Measurements from ENCODE around the gene CS.

DNA sequence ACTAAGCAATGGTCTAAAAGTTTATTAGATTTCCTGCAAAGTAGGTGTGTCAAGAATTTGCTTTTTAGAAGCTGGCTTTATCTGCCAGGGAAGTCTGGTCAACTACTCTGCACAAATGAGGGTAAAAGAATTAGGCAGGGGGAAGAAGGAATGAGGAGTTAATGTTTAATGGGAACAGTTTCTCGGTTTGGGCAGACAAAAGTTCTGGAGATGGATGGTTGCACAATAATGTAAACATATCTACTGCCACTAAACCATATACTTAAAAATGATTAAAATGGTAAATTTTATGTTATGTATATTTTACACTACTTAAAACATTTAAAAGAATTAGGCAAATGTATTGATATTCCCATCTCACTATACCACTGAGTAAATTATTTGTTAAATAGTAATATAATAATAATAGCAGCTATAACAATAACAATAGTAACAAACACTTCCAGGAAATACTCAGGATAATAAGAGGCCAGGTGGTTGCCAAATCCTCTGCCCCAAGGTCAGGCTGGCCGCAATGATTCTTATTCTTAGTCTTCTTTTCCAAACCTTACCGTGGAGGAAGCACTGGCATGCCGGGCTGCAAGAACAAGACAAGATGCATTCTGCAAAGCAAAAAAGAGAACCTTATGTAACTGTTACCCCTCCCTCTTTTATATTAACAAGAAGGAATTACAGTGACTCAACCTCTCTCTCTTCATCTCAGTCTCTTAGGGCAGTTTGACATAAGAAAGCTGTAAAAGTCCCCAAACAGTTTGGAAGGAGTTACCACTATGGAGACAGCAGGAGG lies 13.9 kb downstream of the CS start:
- TF ChIP-seq, protein P1, sequence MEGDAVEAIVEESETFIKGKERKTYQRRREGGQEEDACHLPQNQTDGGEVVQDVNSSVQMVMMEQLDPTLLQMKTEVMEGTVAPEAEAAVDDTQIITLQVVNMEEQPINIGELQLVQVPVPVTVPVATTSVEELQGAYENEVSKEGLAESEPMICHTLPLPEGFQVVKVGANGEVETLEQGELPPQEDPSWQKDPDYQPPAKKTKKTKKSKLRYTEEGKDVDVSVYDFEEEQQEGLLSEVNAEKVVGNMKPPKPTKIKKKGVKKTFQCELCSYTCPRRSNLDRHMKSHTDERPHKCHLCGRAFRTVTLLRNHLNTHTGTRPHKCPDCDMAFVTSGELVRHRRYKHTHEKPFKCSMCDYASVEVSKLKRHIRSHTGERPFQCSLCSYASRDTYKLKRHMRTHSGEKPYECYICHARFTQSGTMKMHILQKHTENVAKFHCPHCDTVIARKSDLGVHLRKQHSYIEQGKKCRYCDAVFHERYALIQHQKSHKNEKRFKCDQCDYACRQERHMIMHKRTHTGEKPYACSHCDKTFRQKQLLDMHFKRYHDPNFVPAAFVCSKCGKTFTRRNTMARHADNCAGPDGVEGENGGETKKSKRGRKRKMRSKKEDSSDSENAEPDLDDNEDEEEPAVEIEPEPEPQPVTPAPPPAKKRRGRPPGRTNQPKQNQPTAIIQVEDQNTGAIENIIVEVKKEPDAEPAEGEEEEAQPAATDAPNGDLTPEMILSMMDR (IDR thresholded peaks at IDR 0.05; ENCODE audit: low read depth, low read length, poor library complexity, severe bottlenecking): no peak
- no peak for TF ChIP-seq EZH2phosphoT487 (IDR thresholded peaks at IDR 0.05; ENCODE audit: borderline replicate concordance, low read length)
